Glomerular visceral epithelial cell (primary cell): ENCODE measurements around the gene PHF1.
A peak's percentile ranks its signal among the peaks of the same experiment; 100 is the strongest.

Experiments used
- DNase-seq: peaks from one replicate; pipeline ENCODE4 v3.0.0-alpha.2; 2016; ENCODE audit errors: extremely low spot score

The PHF1 gene

DNA sequence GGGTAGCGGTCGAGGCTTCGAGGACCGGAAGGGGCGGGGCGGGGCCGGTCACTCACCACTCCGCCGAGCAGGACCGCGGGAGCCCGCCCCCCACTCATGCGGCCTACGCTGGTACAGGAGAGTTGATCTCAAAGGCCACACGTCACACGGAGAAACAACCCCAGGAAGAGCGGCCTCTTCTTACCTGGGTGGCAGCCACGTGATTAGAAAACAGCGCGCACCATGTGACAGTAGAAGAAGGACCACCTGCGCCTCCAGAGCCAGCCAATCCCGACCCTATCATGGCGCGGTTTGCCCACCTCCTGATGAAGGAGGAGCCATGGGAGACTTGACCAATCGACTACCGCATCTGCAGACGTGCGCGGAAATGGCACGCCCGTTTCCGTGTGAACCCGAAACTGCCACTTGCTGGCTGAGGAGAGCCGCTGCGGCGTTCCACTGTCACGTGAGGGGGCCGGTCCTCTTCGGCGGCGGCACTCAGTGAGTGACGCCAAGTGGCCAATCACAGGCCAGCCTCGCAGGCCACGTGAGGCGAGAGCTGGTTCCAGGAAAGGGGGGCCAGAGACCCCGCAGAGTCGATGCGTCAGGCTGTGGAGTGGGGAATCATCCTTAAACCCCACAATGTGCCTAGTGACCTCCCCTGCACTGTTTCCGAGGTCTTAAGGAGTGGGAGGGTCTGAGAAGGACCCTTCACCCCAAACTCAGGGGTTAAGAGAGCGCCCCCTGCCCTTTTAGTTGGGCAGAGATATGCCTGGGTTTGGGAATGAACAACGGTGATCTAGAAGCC, 7.3 kb downstream of the PHF1 start, which contains the start of gene CUTA:
Gene CUTA (minus strand): TSS at position 205 of the 787 bp plus-strand sequence. CDS start 107 bp downstream, at position 98.
- peak; percentile 100 for DNase-seq

DNA sequence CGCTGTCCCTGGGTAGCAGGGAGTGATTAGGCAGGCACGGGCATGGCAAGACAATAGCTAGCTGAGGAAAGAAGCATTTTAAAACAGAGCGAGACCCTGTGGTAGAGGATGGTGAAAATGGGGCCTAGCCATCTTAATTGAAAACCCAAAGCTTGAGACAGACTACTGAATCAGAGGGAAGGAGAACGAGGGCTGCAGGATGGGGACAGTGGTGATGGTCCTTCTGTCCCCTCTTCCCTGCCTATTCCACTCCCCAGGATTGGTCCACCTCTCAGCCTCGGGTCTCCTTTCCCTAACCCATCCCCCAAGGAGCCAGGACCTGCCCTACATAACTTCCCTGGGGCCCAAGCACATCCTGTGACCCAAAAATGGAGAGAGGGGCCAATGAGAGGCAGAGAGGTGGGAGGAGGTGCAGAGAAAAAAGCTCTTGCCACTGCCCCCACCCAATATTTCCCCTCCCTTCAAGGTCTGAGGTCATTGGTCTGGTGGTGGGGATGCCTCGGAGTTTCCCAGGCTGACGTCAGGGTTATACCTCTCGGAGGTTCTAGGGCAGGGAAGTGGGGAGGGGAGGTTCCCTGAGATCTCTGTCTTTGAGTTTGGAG, 8.0 kb downstream of the PHF1 start:
- DNase-seq = peak; percentile 62

DNA sequence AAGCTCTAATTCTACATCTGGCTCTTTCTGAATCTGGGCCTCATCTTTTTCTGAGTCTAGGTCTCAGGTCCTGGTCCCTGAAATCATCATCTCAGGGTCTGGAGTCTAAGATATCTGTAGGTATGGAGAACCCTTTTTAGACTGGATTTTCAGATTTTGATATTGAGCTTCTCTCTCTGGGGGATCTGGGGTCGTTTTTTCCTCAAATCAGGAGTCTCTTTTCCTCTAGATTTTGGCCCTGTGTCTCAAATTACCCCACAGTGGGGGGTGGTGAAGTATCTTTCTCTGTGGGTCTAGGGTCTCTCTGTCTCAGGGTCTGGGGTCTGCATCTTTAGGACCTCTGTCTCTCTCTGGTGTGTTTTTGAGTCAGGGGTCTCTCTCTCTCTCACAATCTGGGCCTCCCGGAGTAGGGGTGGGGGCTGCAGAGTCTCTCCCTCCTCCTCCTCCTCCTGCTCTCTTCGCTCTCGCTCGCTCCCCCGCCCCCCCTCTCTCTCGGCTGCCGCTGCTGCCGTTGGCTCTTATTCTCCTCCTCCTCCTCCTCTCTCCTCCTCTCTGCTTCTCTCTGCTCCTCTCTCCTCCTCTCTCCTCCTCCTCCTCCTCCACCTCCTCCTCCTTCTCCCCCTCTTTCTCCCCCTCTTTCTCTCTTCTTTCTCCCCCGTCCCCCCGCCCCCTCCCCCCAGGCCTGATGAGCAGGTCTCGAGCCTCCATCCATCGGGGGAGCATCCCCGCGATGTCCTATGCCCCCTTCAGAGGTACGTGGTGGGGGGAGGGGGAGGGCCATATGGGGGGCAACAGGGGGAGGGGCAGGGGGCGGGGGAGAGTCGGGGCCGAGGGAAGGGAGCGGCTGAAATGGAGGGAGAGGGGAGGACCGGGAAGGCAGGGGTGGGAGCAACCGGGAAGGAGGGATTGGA, 9.0 kb downstream of the PHF1 start, which contains the start of gene SYNGAP1:
Gene SYNGAP1 (plus strand): TSS at position 486 of the 911 bp plus-strand sequence. CDS start 200 bp downstream, at position 686.
- peak; percentile 32 for DNase-seq

DNA sequence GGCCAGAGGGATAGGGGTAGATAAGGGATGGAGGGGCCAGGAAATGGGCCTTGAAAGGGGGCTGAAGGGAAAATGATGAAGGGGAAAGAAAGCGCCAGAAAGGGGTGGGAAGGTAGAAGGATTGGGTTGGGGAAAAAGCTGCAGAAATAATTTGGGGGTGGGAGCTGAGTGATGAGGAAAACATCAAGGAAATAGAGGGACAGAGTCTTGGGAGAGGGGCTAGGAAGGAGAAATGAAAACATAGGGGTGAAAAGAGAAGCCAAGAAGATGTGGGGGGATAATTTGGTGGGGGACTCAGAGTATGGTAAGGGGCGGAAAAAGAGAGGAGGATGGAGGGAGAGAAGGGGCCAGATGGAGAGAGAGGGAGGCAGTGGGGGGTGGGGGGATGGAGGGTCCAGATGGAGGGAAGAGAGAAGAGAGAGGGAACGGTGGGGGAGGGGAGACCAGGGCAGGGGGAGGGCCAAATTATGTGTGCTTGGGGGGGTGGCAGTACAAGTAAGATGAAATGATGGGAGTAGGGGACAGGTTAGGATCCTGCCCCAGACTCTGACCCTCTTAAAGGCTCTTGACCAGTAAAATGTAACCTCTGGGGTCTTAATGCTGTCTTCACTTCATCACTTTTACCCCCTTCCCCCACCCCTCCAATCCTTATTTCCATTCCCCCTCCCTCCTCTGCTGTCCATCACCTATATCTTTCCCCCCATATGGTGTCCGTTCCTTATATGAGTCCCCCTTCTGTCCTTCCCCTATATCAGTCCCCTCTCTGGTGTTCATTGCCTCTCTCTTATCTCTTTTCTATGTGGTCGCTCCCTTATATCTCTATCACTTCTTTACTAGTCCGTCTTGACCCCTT, 9.9 kb downstream of the PHF1 start:
- no peak for DNase-seq

DNA sequence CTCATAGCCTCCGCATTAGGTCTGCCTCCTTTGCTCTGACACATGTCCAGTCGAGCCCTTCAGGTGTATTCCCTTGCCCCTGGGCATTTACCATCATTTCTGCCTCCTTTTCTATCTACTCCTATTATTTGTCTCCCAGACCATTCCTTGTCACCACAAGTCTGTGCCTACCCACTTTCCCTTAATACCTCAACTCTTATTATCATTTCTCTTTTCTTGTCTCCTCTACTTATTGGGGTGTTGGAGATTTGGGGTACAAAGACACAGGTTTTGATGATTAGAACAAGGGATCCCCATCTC, 10.5 kb downstream of the PHF1 start:
- no peak for DNase-seq

DNA sequence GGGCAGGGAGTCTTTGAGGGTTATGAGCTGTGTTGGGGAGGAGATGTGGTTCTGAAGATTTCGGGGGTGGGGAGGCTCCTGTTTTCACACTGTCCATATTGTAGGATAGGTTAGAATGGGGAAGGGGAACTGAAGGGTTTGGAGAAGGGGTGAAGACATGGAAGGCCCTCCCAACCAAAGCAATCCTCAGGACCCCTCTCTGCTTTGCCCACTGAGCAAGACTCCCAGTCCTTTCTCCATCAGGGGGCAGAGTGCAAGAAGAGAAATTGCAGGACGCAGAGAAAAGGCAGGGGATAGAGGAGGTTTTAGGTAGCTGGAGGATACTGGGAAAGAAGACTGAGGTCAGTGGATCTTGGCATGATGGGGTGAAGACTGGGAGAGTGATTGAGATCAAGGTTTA, 13.0 kb downstream of the PHF1 start:
- DNase-seq = no peak

DNA sequence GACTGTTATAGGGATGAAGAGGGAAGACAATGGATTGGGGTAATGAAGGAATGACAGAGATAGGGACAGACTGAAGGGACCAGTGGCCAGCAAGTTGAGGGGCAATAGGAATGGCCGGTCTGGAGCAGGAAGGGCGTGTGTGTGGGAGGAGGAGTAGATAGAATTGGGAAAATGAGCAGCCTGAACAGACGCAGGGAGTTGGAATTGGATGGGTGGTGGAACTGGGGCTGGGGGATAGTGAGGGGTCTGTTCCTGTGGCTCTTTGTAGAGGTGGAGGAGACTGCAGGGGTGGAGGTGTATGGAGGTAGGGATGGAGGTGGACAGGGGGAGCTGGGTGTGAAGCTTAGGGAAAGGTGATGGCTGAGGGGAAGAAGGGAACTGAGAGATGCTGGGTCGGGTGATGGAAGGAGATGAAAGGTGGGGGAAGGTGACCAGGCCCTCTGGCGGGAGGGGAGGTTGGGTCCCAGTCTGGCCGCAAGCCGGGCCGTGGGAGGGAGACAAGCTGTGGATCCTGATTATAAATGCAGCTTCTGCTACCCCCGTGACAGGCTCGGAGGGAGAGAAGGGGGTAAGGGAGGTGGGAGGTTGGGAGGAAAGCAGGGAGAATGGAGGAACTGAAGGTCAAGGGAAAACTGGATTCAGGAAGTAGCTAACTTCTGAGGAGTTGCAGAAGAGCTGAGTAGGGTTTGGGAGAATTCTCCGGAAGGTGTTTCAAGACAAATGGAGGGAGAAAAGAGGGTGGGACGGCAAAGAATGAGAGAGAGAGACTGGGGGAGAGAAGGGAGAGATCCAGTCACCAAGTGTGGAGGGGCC, 14.2 kb downstream of the PHF1 start:
- DNase-seq = no peak

DNA sequence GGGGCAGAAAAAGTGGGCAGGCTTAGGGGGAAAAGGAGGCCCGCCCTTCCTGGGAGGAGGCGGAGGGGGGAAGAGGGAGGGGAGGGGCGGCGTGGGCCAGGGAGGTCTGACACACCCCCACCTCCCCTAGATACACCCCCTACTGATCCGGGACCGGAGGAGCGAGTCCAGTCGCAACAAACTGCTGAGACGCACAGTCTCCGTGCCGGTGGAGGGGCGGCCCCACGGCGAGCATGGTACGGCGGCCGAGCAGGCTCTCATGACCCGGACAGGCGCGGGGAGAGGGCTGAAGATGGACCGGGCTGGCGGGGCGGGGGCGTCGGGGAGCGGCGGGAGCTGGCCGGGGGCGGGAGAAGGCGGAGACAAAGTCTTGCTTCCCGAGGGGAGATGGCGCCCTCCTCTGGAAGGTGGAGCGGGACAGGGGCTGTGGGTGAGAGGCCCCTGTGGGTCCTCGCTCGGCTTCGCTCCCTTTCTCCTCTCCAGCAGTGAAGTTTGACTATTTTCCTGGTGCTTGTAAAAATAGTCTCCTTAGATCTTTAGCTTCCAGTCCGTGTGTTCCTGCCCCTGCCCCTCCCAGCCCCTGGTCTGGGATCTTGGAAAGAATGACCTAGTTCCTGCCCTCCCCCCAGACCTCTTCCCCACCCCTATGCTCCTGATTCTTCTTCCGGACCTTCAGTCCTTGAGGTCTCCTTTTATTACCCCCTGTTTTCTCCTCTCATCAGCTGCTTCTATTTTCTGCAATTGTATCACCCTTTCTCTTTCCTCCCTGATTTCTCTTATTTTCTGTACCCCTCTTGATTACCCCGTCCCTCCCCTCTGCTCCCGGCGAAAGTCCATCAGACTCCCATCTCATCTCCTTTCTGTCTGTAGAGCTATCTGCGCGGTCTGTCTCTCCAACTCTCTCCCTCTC, 15.1 kb downstream of the PHF1 start:
- peak; percentile 90 for DNase-seq

DNA sequence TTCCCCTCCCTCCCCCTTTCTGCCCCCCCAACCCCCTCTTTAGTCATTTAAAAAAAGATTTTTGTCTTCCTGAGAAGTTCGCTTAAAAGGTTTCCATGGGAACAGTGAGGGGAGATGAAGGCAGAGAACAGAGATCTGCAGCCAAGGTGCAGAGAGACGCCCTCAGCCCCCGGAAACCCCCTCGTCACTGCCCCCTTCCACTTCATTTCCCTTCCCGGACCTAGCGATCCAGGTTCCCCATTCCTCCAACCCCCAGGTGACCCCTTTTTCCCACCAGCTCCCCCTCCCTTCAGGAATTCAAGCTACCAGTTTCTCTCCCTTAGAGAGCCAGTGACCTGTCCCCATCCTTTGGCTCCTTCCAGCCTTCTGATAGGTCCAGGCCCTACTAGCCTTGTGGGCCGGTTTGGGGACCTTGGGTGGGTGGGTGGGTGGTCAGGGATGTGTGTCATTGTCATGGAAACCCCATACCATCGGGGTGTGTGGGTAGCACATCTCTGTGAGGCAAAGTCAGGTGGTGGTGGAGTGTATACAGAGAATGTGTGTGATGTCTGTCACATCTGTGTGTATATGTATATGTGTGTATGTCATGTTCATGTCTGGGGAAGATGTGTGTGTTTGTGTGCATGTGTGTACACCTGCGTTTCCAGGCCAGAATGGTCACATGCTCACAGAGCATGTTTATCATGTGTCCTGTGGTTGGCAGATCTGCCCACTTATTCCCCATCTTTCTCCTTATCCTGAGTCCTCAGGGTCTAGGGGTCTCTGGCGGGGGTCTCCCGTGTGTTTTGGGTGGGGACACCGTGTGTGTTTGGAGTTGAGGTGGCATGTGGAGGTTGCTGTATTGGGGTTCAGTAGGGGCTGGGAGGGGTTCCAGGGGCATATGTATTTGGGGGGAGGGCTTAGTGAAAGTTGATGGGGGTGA, 16.0 kb downstream of the PHF1 start:
- no peak for DNase-seq

DNA sequence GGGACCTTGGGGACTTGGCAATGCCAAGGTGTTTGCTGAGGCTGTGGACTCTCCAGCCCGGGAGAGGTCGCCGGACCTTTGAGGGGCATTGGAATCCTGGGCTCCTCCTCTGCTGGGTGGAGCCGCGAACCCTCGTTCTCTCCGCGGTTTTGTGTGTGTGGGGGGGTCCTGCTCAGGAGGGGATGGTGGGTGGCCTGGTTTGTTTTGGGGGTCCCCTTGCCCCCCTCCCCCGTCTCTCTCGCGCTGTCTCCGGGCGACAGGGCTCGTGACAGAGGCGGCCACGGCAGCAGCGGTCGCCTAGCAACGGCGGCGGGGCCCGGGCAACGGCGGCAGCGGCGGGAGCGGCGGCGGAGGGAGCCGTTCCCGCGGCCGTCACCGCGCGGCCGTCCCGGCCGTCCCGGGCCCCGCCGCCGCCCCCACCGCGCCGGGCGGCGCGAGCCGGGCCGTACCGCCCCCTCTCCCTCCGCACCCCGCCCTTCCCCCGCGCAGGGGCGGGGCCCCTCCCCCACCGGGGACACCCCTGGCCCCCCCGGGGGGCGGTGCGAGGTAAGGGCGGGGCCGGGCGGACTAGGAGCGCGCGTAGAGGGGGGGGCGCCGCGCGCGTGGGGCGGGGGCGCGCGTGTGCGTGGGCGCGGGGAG, 16.9 kb downstream of the PHF1 start:
- DNase-seq = peak; percentile 30

DNA sequence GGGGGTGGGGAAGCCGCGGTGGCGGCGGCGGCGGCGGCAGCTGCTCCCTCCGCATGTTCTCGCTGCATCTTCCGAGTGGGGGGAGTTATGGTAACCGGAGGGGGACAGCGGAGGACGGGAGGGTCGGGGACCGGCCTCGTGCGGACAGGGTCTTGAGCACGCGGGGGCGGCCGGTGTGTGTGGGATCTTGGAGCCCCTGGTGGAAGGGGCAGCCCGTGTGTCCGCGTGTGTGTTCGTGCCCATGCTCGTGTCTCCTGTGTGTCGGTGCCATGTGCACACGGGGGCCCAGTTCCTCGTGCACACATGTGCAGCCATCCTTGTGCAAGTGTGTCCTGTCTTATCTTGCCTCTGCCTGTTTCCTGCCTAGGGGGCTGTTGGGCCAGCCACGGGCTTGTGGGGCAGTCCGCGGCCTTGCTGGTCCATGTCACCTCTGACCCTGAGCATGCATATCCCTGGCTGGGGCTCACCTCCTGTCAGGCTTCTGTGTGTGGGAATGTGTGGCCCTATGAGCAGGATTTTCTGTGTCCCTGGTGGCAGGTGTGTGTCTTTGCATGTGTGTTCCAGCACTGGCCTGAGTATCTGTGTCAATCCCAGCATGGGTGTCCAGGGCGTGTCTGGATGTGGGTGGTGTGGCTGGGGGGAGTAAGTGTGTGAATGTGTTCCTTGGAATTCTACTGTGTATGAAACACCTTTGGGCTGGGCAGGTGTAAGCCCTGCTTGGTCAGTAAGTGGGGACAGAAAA, 17.6 kb downstream of the PHF1 start:
- peak; percentile 39 for DNase-seq

DNA sequence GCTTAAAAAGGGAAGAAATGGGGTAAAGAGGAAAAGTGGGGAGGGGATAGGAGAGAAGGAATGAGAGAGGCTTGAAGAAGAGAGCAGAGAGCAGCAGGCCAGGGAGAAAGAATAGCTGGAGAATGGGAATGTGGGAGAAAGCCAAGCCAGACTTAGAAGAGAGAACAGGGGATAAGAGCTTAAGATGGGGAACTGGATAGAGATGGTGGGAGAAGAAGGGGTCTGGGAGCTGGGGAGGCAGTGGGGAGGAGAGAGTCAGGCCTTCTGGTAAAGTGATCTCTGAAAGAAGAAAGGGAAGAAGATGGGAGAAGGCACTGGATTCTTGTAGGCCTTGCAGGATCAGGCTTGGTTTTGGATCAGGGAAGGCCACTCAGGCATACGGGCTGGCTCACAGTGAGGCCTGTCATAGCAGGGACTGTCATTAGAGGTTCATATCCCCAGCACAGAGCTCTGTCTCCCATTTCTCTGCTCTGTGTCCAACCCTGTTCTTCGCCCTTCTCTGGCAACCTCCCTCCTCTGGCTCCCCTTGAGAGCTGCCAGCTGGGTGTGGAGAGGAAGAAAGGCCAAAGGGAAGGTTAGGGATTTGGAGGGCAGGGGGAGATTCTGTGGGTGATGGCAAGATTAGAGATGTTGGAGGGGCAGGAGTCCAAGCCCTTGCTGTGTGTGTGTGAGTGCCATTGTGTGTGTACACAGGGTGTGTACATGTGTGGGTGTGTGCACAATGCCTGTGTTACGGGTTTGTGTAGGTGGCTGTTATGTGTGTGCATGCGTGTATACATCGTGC, 18.3 kb downstream of the PHF1 start:
- no peak for DNase-seq

DNA sequence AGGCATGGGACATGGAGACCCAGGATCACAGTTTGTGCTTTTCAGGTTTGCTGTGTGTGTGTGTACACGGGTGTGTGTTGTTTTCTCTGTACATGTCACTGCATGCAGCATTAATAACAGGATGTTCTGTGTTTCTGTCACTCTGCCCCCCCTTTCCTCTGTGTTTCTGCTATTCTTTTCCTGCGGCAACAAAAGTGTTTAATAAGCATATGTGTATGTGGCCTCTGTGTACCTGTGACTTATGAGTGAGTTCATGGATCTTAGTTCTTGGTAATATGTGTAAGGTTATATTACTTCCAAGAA, 18.9 kb downstream of the PHF1 start:
- DNase-seq = no peak

DNA sequence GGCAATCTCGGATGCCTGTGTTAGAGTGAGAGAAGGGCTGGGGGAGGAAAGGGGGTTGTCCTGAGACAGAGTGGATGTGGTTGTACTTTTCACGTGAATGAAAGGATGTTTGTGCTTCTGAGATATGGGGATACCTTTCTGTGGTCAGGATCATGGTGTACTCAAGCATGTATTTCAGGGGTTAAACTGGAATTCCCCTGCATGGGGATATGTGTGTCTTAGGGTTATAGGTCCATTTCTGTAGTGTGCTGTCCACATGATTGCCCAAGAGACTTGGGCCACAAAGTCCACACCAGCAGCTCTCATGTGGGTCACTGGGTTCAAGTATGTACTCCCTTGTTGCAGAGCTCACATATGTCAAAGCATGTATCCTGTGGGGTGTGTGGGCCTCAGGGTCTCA, 19.5 kb downstream of the PHF1 start:
- DNase-seq = no peak

DNA sequence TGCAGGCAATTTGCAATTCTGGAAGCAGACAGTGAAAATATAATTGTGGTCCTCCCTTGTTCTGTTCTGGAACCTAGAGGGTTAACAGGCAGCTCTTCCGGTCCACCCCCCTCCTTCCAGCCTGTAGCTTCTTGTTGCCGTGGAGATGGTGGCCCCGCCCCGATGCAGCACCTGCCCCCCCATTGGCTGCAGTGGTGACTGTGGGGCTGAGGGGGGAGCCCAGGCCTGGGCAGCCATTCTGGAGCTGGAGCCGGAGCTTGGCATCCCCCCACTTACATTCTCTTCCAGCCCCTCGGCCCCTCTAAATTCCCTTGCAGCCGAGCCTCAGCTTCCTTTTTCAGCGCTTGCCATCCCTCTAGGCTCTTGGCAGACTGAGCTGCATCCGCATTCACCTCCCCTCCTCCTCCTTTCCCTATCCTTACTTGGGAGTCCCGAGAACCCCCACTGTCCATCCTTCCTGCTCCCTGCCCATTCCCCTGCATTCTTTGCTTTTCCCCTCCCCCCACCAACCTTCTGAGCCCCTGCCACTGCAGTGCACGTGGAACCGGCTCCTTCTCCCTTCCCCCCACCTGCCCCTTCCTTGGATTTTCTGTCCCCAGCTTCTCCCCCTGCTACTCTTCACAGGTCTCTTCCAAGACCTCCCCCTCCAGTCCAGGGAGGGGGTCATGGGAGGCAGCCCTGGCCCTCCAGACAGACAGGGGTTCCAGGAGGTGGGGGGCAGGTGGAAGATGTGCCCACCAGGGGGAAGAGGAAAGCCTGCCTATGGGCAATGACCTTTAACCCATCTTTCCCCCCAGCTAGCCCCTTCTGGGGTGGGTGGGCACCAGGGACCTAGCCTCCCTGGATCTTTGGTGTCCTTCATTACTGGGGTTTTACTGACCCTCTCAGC, 20.4 kb downstream of the PHF1 start:
- DNase-seq = peak; percentile 55
